H1 (cell line): Measurements from ENCODE around the gene ALAS1. TPM values are rescaled to one million over a fixed set of nuclear protein-coding genes. Genes with fewer than 3 reads are reported as not detected.

Experiments
- CTCF ChIA-PET: fragments of 300-600 bp; sonication (Branson Sonifier 250); formaldehyde crosslinking; loops from one replicate; lab custom pipeline; 2021; ENCODE audit not compliant: partially characterized antibody; lab: Charles Lee
- POLR2A ChIA-PET: fragments of 300-600 bp; sonication (Branson Sonifier 250); formaldehyde crosslinking; loops from one replicate; lab custom pipeline; 2021; ENCODE audit warnings: inconsistent platforms; ENCODE audit not compliant: partially characterized antibody; lab: Charles Lee
- DNase-seq, 2 experiments: peaks; one replicate each; pipeline versions ENCODE4 v3.0.0 to v3.0.0-alpha.2; 2010 to 2022; ENCODE audit warnings: low spot score in 2 of 2, low read depth in 1 of 2, mixed read lengths in 1 of 2
- FAIRE-seq: peaks from 2 replicates; lab custom pipeline; 2011; peaks lifted over from hg19 to GRCh38; lab: Jason Lieb, UNC
- H2AFZ ChIP-seq: 2 replicates; pipeline ENCODE4 v1.8.1; 2012; ENCODE audit warnings: low read length, inconsistent platforms
- H2AK5ac ChIP-seq: 2 replicates; pipeline ENCODE4 v1.6.1; 2013; ENCODE audit warnings: low read depth, low read length
- H2BK120ac ChIP-seq: replicated peaks from 2 replicates; pipeline ENCODE3; 2013; ENCODE audit warnings: low read depth, low read length, inconsistent platforms
- H2BK12ac ChIP-seq: 2 replicates; pipeline ENCODE4 v1.6.1; 2013; ENCODE audit warnings: low read depth, low read length
- H2BK15ac ChIP-seq: 2 replicates; pipeline ENCODE4 v1.6.1; 2013; ENCODE audit warnings: low read length
- H2BK20ac ChIP-seq: 2 replicates; pipeline ENCODE4 v1.6.1; 2013; ENCODE audit warnings: low read length
- H2BK5ac ChIP-seq: 2 replicates; pipeline ENCODE4 v1.6.1; 2013; ENCODE audit warnings: low read depth, low read length
- H3K14ac ChIP-seq: 2 replicates; pipeline ENCODE4 v1.6.1; 2013; ENCODE audit warnings: inconsistent platforms; ENCODE audit not compliant: insufficient read length
- H3K18ac ChIP-seq: 2 replicates; pipeline ENCODE4 v1.6.1; 2013; ENCODE audit warnings: low read length; ENCODE audit errors: extremely low read depth
- H3K23ac ChIP-seq: 2 replicates; pipeline ENCODE4 v1.6.1; 2013; ENCODE audit warnings: inconsistent platforms; ENCODE audit not compliant: insufficient read length
- H3K23me2 ChIP-seq: 2 replicates; pipeline ENCODE4 v1.6.1; 2013; ENCODE audit warnings: low read depth, low read length
- H3K27ac ChIP-seq: 2 replicates; pipeline ENCODE4 v1.6.1; 2011; ENCODE audit warnings: low read depth, low read length, inconsistent platforms
- H3K27me3 ChIP-seq, 4 experiments: replicated peaks in 1 of 4; 1 replicate in 1 of 4; 2 replicates in 3 of 4; pipeline versions ENCODE4 v1.6.1 to v1.8.1; 2011 to 2013; ENCODE audit warnings: low read length in 3 of 4, mild to moderate bottlenecking in 3 of 4, inconsistent platforms in 2 of 4, mixed read lengths in 2 of 4, moderate library complexity in 1 of 4; ENCODE audit not compliant: control insufficient read depth in 3 of 4, insufficient read depth in 3 of 4; ENCODE audit errors: extremely low read depth in 1 of 4
- H3K36me3 ChIP-seq, 4 experiments: 2 replicates each; pipeline versions ENCODE4 v1.6.1 to v1.8.1; 2011 to 2013; ENCODE audit warnings: mild to moderate bottlenecking in 4 of 4, low read length in 3 of 4, moderate library complexity in 2 of 4, control low read depth in 1 of 4, inconsistent platforms in 1 of 4; ENCODE audit not compliant: insufficient read depth in 4 of 4, control insufficient read depth in 2 of 4
- H3K4ac ChIP-seq: replicated peaks from 2 replicates; pipeline ENCODE3; 2013; ENCODE audit warnings: low read length, low read depth, mixed read lengths, inconsistent platforms; ENCODE audit not compliant: insufficient read length
- H3K4me1 ChIP-seq, 4 experiments: replicated peaks in 1 of 4; 1 replicate in 1 of 4; 2 replicates in 3 of 4; pipeline versions ENCODE4 v1.6.1 to v1.8.1; 2011 to 2013; ENCODE audit warnings: low read length in 3 of 4, inconsistent platforms in 2 of 4, mixed read lengths in 1 of 4; ENCODE audit not compliant: insufficient read depth in 4 of 4, control insufficient read depth in 3 of 4
- H3K4me2 ChIP-seq, 2 experiments: 2 replicates each; pipeline versions ENCODE4 v1.6.1 to v1.8.1; 2011 to 2013; ENCODE audit warnings: low read depth in 2 of 2, low read length in 2 of 2, control low read depth in 1 of 2, inconsistent platforms in 1 of 2, mild to moderate bottlenecking in 1 of 2; ENCODE audit not compliant: insufficient read depth in 1 of 2
- H3K4me3 ChIP-seq, 4 experiments: fragments of 200-600, 300-600 bp in 1 of 4; sonication (generic), shearing (Covaris generic), sonication (Bioruptor Twin) in 1 of 4; 2 replicates each; pipeline versions ENCODE4 v1.5.1 to v1.8.1; 2011 to 2016; ENCODE audit warnings: low read length in 4 of 4, low read depth in 3 of 4, control low read depth in 2 of 4, inconsistent platforms in 2 of 4, mild to moderate bottlenecking in 2 of 4, mixed read lengths in 1 of 4, moderate library complexity in 1 of 4; ENCODE audit not compliant: insufficient read depth in 2 of 4; ENCODE audit errors: extremely low read depth in 1 of 4
- H3K56ac ChIP-seq: replicated peaks from 2 replicates; pipeline ENCODE3; 2013; ENCODE audit warnings: low read depth, mild to moderate bottlenecking, mixed read lengths, low read length, inconsistent platforms; ENCODE audit not compliant: insufficient read length
- H3K79me1 ChIP-seq: 2 replicates; pipeline ENCODE4 v1.6.1; 2013; ENCODE audit warnings: low read depth, low read length, control low read depth
- H3K79me2 ChIP-seq, 2 experiments: 2 replicates each; pipeline versions ENCODE4 v1.6.1 to v1.8.1; 2012 to 2013; ENCODE audit warnings: low read length in 2 of 2, mild to moderate bottlenecking in 2 of 2, inconsistent platforms in 1 of 2; ENCODE audit not compliant: insufficient read depth in 2 of 2, control insufficient read depth in 1 of 2
- H3K9ac ChIP-seq, 4 experiments: replicated peaks in 1 of 4; 1 replicate in 1 of 4; 2 replicates in 3 of 4; pipeline versions ENCODE4 v1.6.1 to v1.8.1; 2011 to 2013; ENCODE audit warnings: low read depth in 3 of 4, low read length in 3 of 4, control low read depth in 2 of 4, mild to moderate bottlenecking in 2 of 4, moderate library complexity in 2 of 4, inconsistent platforms in 1 of 4; ENCODE audit errors: extremely low read depth in 1 of 4
- H3K9me3 ChIP-seq, 2 experiments: 2 replicates each; pipeline versions ENCODE4 v1.6.1 to v1.8.1; 2012 to 2013; ENCODE audit warnings: mild to moderate bottlenecking in 2 of 2, moderate library complexity in 2 of 2, control low read depth in 1 of 2, inconsistent platforms in 1 of 2, low read depth in 1 of 2, low read length in 1 of 2, mixed read lengths in 1 of 2; ENCODE audit not compliant: insufficient read depth in 2 of 2
- H4K20me1 ChIP-seq, 2 experiments: replicated peaks in 1 of 2; 2 replicates each; pipeline versions ENCODE3 to v1.8.1; 2011 to 2013; ENCODE audit warnings: inconsistent platforms in 2 of 2, low read length in 2 of 2, mild to moderate bottlenecking in 1 of 2; ENCODE audit not compliant: insufficient read depth in 2 of 2, control insufficient read depth in 1 of 2
- H4K5ac ChIP-seq: 2 replicates; pipeline ENCODE4 v1.6.1; 2013; ENCODE audit warnings: low read length, low read depth, mixed read lengths, inconsistent platforms; ENCODE audit not compliant: insufficient read length
- H4K8ac ChIP-seq: 2 replicates; pipeline ENCODE4 v1.8.0; 2013; ENCODE audit warnings: mild to moderate bottlenecking, moderate library complexity, low read length, inconsistent platforms; ENCODE audit not compliant: insufficient read depth; ENCODE audit errors: extremely low read depth
- H4K91ac ChIP-seq: replicated peaks from 2 replicates; pipeline ENCODE3; 2013; ENCODE audit warnings: low read length, mixed read lengths, inconsistent platforms; ENCODE audit not compliant: insufficient read length
- BACH1 ChIP-seq: IDR thresholded peaks from 2 replicates; pipeline ENCODE4 v1.6.1; 2012; ENCODE audit warnings: low read length, improper control_type of control experiment
- CHD1 ChIP-seq: IDR thresholded peaks from 2 replicates; pipeline ENCODE4 v1.6.1; 2012; ENCODE audit warnings: low read depth, low read length, improper control_type of control experiment
- CHD2 ChIP-seq: IDR thresholded peaks from 2 replicates; pipeline ENCODE4 v1.6.1; 2012; ENCODE audit warnings: low read length, improper control_type of control experiment
- PHF8 ChIP-seq: fragments of 200-600 bp; sonication (generic); conservative IDR thresholded peaks from 2 replicates; pipeline ENCODE4 v1.7.1; 2012; ENCODE audit warnings: low read depth, mild to moderate bottlenecking, inconsistent platforms, low read length, moderate library complexity
- TBP ChIP-seq: IDR thresholded peaks from 2 replicates; pipeline ENCODE4 v1.6.1; 2011; ENCODE audit warnings: low read depth, low read length, improper control_type of control experiment
- TEAD4 ChIP-seq: IDR thresholded peaks from 2 replicates; pipeline ENCODE4 v1.6.1; 2012; ENCODE audit warnings: low read depth, low read length, inconsistent platforms, mixed read lengths
- WGBS, 2 experiments: shearing (Covaris generic) in 1 of 2; methylation state at CpG; one replicate each; pipeline versions ENCODE4 v1.1.6 to v1.1.7; 2013 to 2015; ENCODE audit warnings: low lambda C conversion rate in 2 of 2, mixed read lengths in 2 of 2, inconsistent platforms in 1 of 2, low coverage in 1 of 2, missing lambda C conversion rate in 1 of 2; ENCODE audit not compliant: insufficient replicate concordance in 2 of 2, insufficient coverage in 1 of 2, insufficient read length in 1 of 2; ENCODE audit errors: extremely low coverage in 1 of 2, missing lambda C conversion rate in 1 of 2; 5-methylcytosine and 5-hydroxymethylcytosine counted together
- polyA plus RNA-seq, 7 experiments: library from polyadenylated mRNA; depleted of rRNA in 3 of 7; stranded (reverse) in 5 of 7; unstranded in 2 of 7; fragments of >200 nt in 5 of 7; fragments of 200-250 nt in 2 of 7; gene quantifications; 1 replicate in 5 of 7; 2 replicates in 1 of 7; 4 replicates in 1 of 7; pipeline versions ENCODE4 v1.2.1 to v1.2.3, GENCODE V29; 2011 to 2013; ENCODE audit warnings: missing spikeins in 2 of 7, mixed read lengths in 2 of 7
- total RNA-seq: library from RNA; stranded (reverse); fragmentation: NEBNext Ultra II Directional; extraction: Animal tissue kit (Norgen Biotek cat#: 25700); gene quantifications from 2 replicates; pipeline ENCODE4 v1.2.1, GENCODE V29; 2021

The ALAS1 gene
- total and polyA plus RNA-seq, 2 of the 8 experiments (the other 6 are each of a cell fraction or from before 2014, with no cell fraction given), result 45.9 to 84.4 TPM

- H3K4ac ChIP-seq, result no peak overlapping the region
- no peaks in the 10 kb centered on the region for H3K36me3 ChIP-seq
- H3K23me2 ChIP-seq, result peaks cover 6% of the 10 kb centered on the region; the same call in 1 of the 2 replicates
- H3K14ac ChIP-seq, result no peak overlapping the region
- H2AFZ ChIP-seq, result no peak overlapping the region
- no peak overlapping the region for H3K23ac ChIP-seq
- H2BK5ac ChIP-seq, result no peak overlapping the region
- H3K27ac ChIP-seq, result no peak overlapping the region
- H3K9ac ChIP-seq, result no peak overlapping the region
- H3K27me3 ChIP-seq, result no peaks in the 10 kb centered on the region
- H2BK20ac ChIP-seq, result 0 out of 2 replicates have a peak overlapping the region, but pooled peaks have one; percentile 18
- FAIRE-seq (no peak), DNase-seq (no peak)
- H3K79me2 ChIP-seq, result peaks cover 0 to 14% of the 10 kb centered on the region in 2 experiments; a peak in 2 of 4 replicates
- H3K18ac ChIP-seq, result no peak overlapping the region
- no peak overlapping the region; the same call in 1 of the 2 replicates for H2BK15ac ChIP-seq
- H3K9me3 ChIP-seq, result no peaks in the 10 kb centered on the region
- H3K56ac ChIP-seq, result no peak overlapping the region
- H4K8ac ChIP-seq, result no peak overlapping the region
- H3K4me1 ChIP-seq, result peaks cover 2 to 6% (median 4%) of the 10 kb centered on the region in 4 experiments; a peak in 4 of 7 replicates
- no peak overlapping the region for H2AK5ac ChIP-seq
- no peak overlapping the region for H2BK12ac ChIP-seq
- CTCF ChIA-PET, result interaction anchor here (1.9 kb wide), 1 partner anchor 154 kb away, joined by 6 read pairs; no protein-coding TSS in a partner anchor
- H4K20me1 ChIP-seq, result no peaks in the 10 kb centered on the region
- WGBS, 2 experiments, result 89% methylated on average over 4 of the region's 4 CpGs; no CpG with 5 or more reads in 1 of the 2 experiments
- no peak overlapping the region for H4K5ac ChIP-seq
- H4K91ac ChIP-seq, result no peak overlapping the region
- no peaks in the 10 kb centered on the region for H3K79me1 ChIP-seq
- no peak overlapping the region for H3K4me2 ChIP-seq
- H2BK120ac ChIP-seq, result no peak overlapping the region
- TF ChIP-seq PHF8 (no peak), CHD1 (no peak), BACH1 (no peak), TBP (no peak), CHD2 (no peak), TEAD4 (no peak)
- no peak overlapping the region for H3K4me3 ChIP-seq
- POLR2A ChIA-PET, result interaction anchor here (0.8 to 3.7 kb wide), 5 partner anchors 23 to 173 kb away, joined by 3 to 22 read pairs (median 3); partner anchors contain the start of genes ACY1 and RPL29
These were observed 42.0 kb upstream of the ALAS1 start for GRCh38 chr3:52155912-52156311.
